T-cell (primary cell): ENCODE measurements around the gene PIEZO2. TPM values are rescaled to one million over a fixed set of nuclear protein-coding genes. Genes with fewer than 3 reads are reported as not detected.

ENCODE experiments used
- ATAC-seq, 4 experiments: fragments of 200-7000 bp in 3 of 4; fragments of 150-1000 bp in 1 of 4; cut with Tn5 transposase; replicated peaks in 1 of 4; 1 replicate in 3 of 4; 2 replicates in 1 of 4; pipeline ENCODE4 v1.10.0; 2021; ENCODE audit warnings: moderate library complexity in 3 of 4, mild to moderate bottlenecking in 2 of 4, moderate number of reproducible peaks in 1 of 4
- CTCF ChIA-PET, 2 donors: fragments of 300-600 bp; sonication (Branson Sonifier 250); formaldehyde crosslinking; loops; one replicate each; lab custom pipeline; 2022; ENCODE audit warnings: antibody characterized with exemption in 2 of 2; lab: Charles Lee
- POLR2A ChIA-PET, 2 donors: fragments of 300-600 bp; sonication (Branson Sonifier 250); formaldehyde crosslinking; loops; one replicate each; lab custom pipeline; 2022; ENCODE audit warnings: antibody characterized with exemption in 2 of 2; lab: Charles Lee
- DNase-seq, 35 experiments: peaks; one replicate each; pipeline versions ENCODE4 v3.0.0 to v3.0.0-alpha.2; 2013 to 2023
- H3K27ac ChIP-seq: one replicate; pipeline ENCODE4 v1.5.1; 2013; ENCODE audit warnings: low read length
- H3K27me3 ChIP-seq, 2 experiments: replicated peaks in 1 of 2; 1 replicate in 1 of 2; 2 replicates in 1 of 2; pipeline versions ENCODE4 v1.6.1 to v1.7.0; 2013; ENCODE audit warnings: low read length in 1 of 2, mixed read lengths in 1 of 2; ENCODE audit not compliant: control insufficient read depth in 2 of 2, insufficient read depth in 2 of 2; ENCODE audit errors: extremely low read depth in 1 of 2
- H3K36me3 ChIP-seq, 2 donors: 1 replicate in 1 of 2; 2 replicates in 1 of 2; pipeline versions ENCODE4 v1.6.1 to v1.7.0; 2013; ENCODE audit warnings: low read length in 1 of 2; ENCODE audit not compliant: control insufficient read depth in 2 of 2, insufficient read depth in 1 of 2; ENCODE audit errors: extremely low read depth in 1 of 2
- H3K4me1 ChIP-seq, 2 experiments: 1 replicate in 1 of 2; 2 replicates in 1 of 2; pipeline versions ENCODE4 v1.6.1 to v1.7.0; 2013; ENCODE audit warnings: low read length in 2 of 2, mixed read lengths in 1 of 2; ENCODE audit not compliant: insufficient read depth in 2 of 2, control insufficient read depth in 1 of 2; ENCODE audit errors: extremely low read depth in 1 of 2
- H3K4me3 ChIP-seq, 2 donors: 1 replicate in 1 of 2; 2 replicates in 1 of 2; pipeline versions ENCODE4 v1.5.1 to v1.7.0; 2013; ENCODE audit warnings: mild to moderate bottlenecking in 2 of 2, low read length in 1 of 2, moderate library complexity in 1 of 2; ENCODE audit not compliant: control insufficient read depth in 1 of 2; ENCODE audit errors: extremely low read depth in 1 of 2
- H3K9me3 ChIP-seq: 2 replicates; pipeline ENCODE4 v1.7.0; 2013
- H3K27ac Mint-ChIP-seq, 2 donors: one replicate each; pipeline ENCODE4 v1.8.0; 2020 to 2021; ENCODE audit warnings: mild to moderate bottlenecking in 2 of 2, mixed read lengths in 2 of 2
- H3K27me3 Mint-ChIP-seq, 2 donors: one replicate each; pipeline ENCODE4 v1.8.0; 2021 to 2022; ENCODE audit warnings: mixed read lengths in 2 of 2
- H3K36me3 Mint-ChIP-seq: one replicate; pipeline ENCODE4 v1.8.0; 2021; ENCODE audit warnings: mixed read lengths
- H3K4me1 Mint-ChIP-seq, 3 donors: one replicate each; pipeline ENCODE4 v1.8.0; 2020 to 2022; ENCODE audit warnings: mixed read lengths in 3 of 3, mild to moderate bottlenecking in 1 of 3
- H3K4me3 Mint-ChIP-seq, 3 donors: one replicate each; pipeline ENCODE4 v1.8.0; 2020 to 2022; ENCODE audit warnings: mild to moderate bottlenecking in 3 of 3, mixed read lengths in 3 of 3, moderate library complexity in 3 of 3
- H3K9me3 Mint-ChIP-seq, 3 donors: one replicate each; pipeline ENCODE4 v1.8.0; 2020 to 2022; ENCODE audit warnings: mixed read lengths in 3 of 3
- WGBS: methylation state at CpG from one replicate; pipeline ENCODE4 v1.1.5; 2013; ENCODE audit warnings: missing lambda C conversion rate; ENCODE audit not compliant: insufficient coverage; 5-methylcytosine and 5-hydroxymethylcytosine counted together
- total RNA-seq, 35 experiments: library from RNA in 6 of 35; stranded (reverse) in 6 of 35; fragments of 120-200 nt in 1 of 35; gene quantifications; one replicate each; pipeline versions ENCODE4 v1.2.1 to v1.2.4 and lab custom pipeline; 2013 to 2026

Gene PIEZO2
- total RNA-seq, 5 donors from 2014 or later (not counting 1 experiment from before 2014, with no cell fraction given): 0.05 to 0.90 (median 0.21) TPM; not detected in 1

- no peaks in the 10 kb centered on the region for H3K4me1 ChIP-seq
- no peak for DNase-seq
- H3K27me3 ChIP-seq: peaks cover 0 to 3% of the 10 kb centered on the region in 2 experiments
- H3K4me3 Mint-ChIP-seq: no peak overlapping the region
- H3K27ac Mint-ChIP-seq: no peak overlapping the region
- CTCF ChIA-PET: no interaction called here
- no CpG with 5 or more reads among the region's 3 CpGs for WGBS
- no peaks in the 10 kb centered on the region for H3K36me3 Mint-ChIP-seq
- no peak overlapping the region for H3K27ac ChIP-seq
- H3K9me3 Mint-ChIP-seq: no peaks in the 10 kb centered on the region
- H3K4me1 Mint-ChIP-seq: no peaks in the 10 kb centered on the region
- H3K36me3 ChIP-seq: no peaks in the 10 kb centered on the region
- H3K27me3 Mint-ChIP-seq: no peaks in the 10 kb centered on the region
- no peaks in the 10 kb centered on the region for H3K9me3 ChIP-seq
- POLR2A ChIA-PET: no interaction called here
- no peak for ATAC-seq
- no peak overlapping the region for H3K4me3 ChIP-seq
Measured at GRCh38 chr18:11112286-11112685, 37.1 kb downstream of the PIEZO2 start.

GRCh38 chr18:11110509-11110908 is 38.9 kb downstream of the PIEZO2 start:
- CTCF ChIA-PET: interaction anchor here in 1 of 2 donors (0.6 kb wide), 1 partner anchor 13 kb away, joined by 4 read pairs; no protein-coding TSS in a partner anchor
- WGBS: 84% methylated on average over 13 of the region's 16 CpGs
- no peak for DNase-seq
- POLR2A ChIA-PET: no interaction called here
- Mint-ChIP-seq H3K4me1 (no peaks in the 10 kb centered on the region), H3K9me3 (no peaks in the 10 kb centered on the region), H3K27ac (no peak overlapping the region), H3K4me3 (no peak overlapping the region), H3K36me3 (no peaks in the 10 kb centered on the region), H3K27me3 (no peaks in the 10 kb centered on the region)
- no peak overlapping the region for H3K27ac ChIP-seq
- H3K27me3 ChIP-seq: peaks cover 0 to 3% of the 10 kb centered on the region in 2 experiments
- H3K4me3 ChIP-seq: no peak overlapping the region
- no peaks in the 10 kb centered on the region for H3K4me1 ChIP-seq
- peak in 1 of 4 experiments; percentile 15 for ATAC-seq
- no peaks in the 10 kb centered on the region for H3K9me3 ChIP-seq
- H3K36me3 ChIP-seq: no peaks in the 10 kb centered on the region

- 23% methylated on average over 1 of the region's 3 CpGs for WGBS
- Mint-ChIP-seq H3K27ac (no peak overlapping the region), H3K36me3 (no peaks in the 10 kb centered on the region)
Measured at GRCh38 chr18:11108947-11109346, 40.4 kb downstream of the PIEZO2 start.

GRCh38 chr18:11106894-11107293 is 42.5 kb downstream of the PIEZO2 start:
- ATAC-seq (no peak), DNase-seq (no peak)
- Mint-ChIP-seq H3K27me3 (no peaks in the 10 kb centered on the region), H3K9me3 (no peaks in the 10 kb centered on the region), H3K4me3 (no peak overlapping the region), H3K27ac (no peak overlapping the region), H3K36me3 (no peaks in the 10 kb centered on the region), H3K4me1 (no peaks in the 10 kb centered on the region)
- Histone ChIP-seq H3K4me3 (no peak overlapping the region), H3K27me3 (peaks cover 0 to 6% of the 10 kb centered on the region in 2 experiments), H3K36me3 (no peaks in the 10 kb centered on the region), H3K27ac (no peak overlapping the region), H3K4me1 (no peaks in the 10 kb centered on the region), H3K9me3 (no peaks in the 10 kb centered on the region)
- CTCF ChIA-PET: interaction anchor here in 1 of 2 donors (0.6 kb wide), 2 partner anchors 16 to 1347 kb away, joined by 4 read pairs; no protein-coding TSS in a partner anchor
- 100% methylated on average over 1 of the region's 6 CpGs for WGBS
- POLR2A ChIA-PET: no interaction called here

More at GRCh38 chr18:11108947-11109346, 40.4 kb downstream of the PIEZO2 start:
- ChIA-PET CTCF (no interaction called here), POLR2A (no interaction called here)
- Mint-ChIP-seq H3K9me3 (no peaks in the 10 kb centered on the region), H3K4me3 (no peak overlapping the region), H3K4me1 (no peaks in the 10 kb centered on the region), H3K27me3 (no peaks in the 10 kb centered on the region)
- Histone ChIP-seq H3K4me3 (no peak overlapping the region), H3K4me1 (no peaks in the 10 kb centered on the region), H3K27ac (no peak overlapping the region), H3K9me3 (no peaks in the 10 kb centered on the region), H3K27me3 (peaks cover 0 to 3% of the 10 kb centered on the region in 2 experiments), H3K36me3 (no peaks in the 10 kb centered on the region)
- no peak for ATAC-seq
- DNase-seq: no peak

- CTCF ChIA-PET: no interaction called here
- no peaks in the 10 kb centered on the region for H3K4me1 Mint-ChIP-seq
- WGBS: no CpG with 5 or more reads among the region's 6 CpGs
Measured at GRCh38 chr18:11105463-11105862, 43.9 kb downstream of the PIEZO2 start.

GRCh38 chr18:11104307-11104706 is 45.1 kb downstream of the PIEZO2 start:
- no peaks in the 10 kb centered on the region for H3K4me1 ChIP-seq
- Mint-ChIP-seq H3K36me3 (no peaks in the 10 kb centered on the region), H3K9me3 (no peaks in the 10 kb centered on the region), H3K27me3 (no peaks in the 10 kb centered on the region), H3K4me3 (no peak overlapping the region), H3K27ac (no peak overlapping the region), H3K4me1 (no peaks in the 10 kb centered on the region)
- no peak overlapping the region for H3K4me3 ChIP-seq
- H3K27ac ChIP-seq: no peak overlapping the region
- peaks cover 0 to 3% of the 10 kb centered on the region in 2 experiments for H3K27me3 ChIP-seq
- DNase-seq (no peak), ATAC-seq (no peak)
- WGBS: 95% methylated on average over 4 of the region's 5 CpGs
- ChIA-PET POLR2A (no interaction called here), CTCF (no interaction called here)
- H3K9me3 ChIP-seq: no peaks in the 10 kb centered on the region
- H3K36me3 ChIP-seq: no peaks in the 10 kb centered on the region

More at GRCh38 chr18:11105463-11105862, 43.9 kb downstream of the PIEZO2 start:
- Histone ChIP-seq H3K27ac (no peak overlapping the region), H3K27me3 (peaks cover 0 to 3% of the 10 kb centered on the region in 2 experiments), H3K9me3 (no peaks in the 10 kb centered on the region), H3K4me3 (no peak overlapping the region), H3K36me3 (no peaks in the 10 kb centered on the region), H3K4me1 (no peaks in the 10 kb centered on the region)
- no peaks in the 10 kb centered on the region for H3K9me3 Mint-ChIP-seq
- no peaks in the 10 kb centered on the region for H3K36me3 Mint-ChIP-seq
- DNase-seq: no peak
- ATAC-seq: no peak
- H3K4me3 Mint-ChIP-seq: no peak overlapping the region
- no peaks in the 10 kb centered on the region for H3K27me3 Mint-ChIP-seq
- POLR2A ChIA-PET: no interaction called here
- H3K27ac Mint-ChIP-seq: no peak overlapping the region
